Skeletal muscle cell (primary cell): ENCODE measurements around the gene MSLN.

ENCODE experiments used
- DNase-seq: peaks from one replicate; pipeline ENCODE4 v3.0.0-alpha.2; 2010; ENCODE audit warnings: low read depth
- H3K4me3 ChIP-seq: 2 replicates; pipeline ENCODE4 v1.5.1; 2011; ENCODE audit warnings: low read depth, mild to moderate bottlenecking, control low read depth, low read length, moderate library complexity

The MSLN gene

GRCh38 chr16:817001-817906 lies 56.7 kb downstream of the MSLN start:
- H3K4me3 ChIP-seq = no peak overlapping the region
- DNase-seq = no peak

- DNase-seq = no peak
- no peak overlapping the region for H3K4me3 ChIP-seq
Observed at GRCh38 chr16:818132-818531, 57.6 kb downstream of the MSLN start.
